Cerebellar nuclear complex (tissue), 1 donor: ENCODE results near the gene MICU1.
"Not testable (repeated sequence)": the region's sequence is repeated elsewhere in the genome, so short reads cannot be mapped to it uniquely, and the experiment has no call there.

ENCODE experiments used
- DNase-seq, 2 experiments: peaks; one replicate each; lab custom pipeline; 2025; lab: John Stamatoyannopoulos, UW

Gene MICU1

DNA sequence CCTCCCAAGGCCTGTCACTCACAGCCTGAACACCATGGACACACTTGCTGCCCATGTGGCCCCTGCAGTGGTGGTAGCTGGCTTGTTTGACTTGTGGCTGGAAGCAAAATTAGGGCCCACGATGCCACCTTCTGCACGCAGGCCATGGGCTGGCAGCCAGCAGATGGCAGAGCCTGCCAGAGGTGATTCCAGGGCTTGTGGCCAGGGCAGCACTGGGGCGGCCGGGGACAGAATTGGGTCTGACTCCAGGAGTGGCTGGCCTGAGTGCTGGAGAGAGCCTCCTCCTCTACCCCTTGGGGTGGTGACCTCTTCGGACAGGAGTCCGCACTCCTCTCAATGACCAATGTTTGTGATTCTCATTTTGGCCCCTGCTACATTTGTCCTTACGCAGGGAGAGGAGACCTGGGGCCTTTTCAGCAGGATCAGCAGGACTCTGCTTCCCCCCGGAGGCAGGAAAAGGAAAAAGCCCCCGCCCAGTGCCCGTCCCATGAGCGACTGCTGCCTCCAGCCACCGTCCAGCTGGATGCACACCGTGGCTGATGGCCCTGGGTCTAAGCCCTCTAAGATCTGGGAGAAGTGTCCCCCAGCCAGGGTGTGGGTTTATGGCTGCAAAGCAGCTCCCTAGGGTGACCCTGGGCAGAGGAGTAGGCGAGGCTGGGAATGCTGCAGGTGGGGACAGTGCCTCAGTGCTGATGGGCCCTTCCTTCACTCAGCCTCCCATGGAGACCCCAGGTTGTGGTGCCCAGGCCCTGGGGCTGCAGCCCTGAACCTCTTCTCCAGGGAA lies 297.6 kb downstream of the MICU1 start:
- DNase-seq, result no peak

DNA sequence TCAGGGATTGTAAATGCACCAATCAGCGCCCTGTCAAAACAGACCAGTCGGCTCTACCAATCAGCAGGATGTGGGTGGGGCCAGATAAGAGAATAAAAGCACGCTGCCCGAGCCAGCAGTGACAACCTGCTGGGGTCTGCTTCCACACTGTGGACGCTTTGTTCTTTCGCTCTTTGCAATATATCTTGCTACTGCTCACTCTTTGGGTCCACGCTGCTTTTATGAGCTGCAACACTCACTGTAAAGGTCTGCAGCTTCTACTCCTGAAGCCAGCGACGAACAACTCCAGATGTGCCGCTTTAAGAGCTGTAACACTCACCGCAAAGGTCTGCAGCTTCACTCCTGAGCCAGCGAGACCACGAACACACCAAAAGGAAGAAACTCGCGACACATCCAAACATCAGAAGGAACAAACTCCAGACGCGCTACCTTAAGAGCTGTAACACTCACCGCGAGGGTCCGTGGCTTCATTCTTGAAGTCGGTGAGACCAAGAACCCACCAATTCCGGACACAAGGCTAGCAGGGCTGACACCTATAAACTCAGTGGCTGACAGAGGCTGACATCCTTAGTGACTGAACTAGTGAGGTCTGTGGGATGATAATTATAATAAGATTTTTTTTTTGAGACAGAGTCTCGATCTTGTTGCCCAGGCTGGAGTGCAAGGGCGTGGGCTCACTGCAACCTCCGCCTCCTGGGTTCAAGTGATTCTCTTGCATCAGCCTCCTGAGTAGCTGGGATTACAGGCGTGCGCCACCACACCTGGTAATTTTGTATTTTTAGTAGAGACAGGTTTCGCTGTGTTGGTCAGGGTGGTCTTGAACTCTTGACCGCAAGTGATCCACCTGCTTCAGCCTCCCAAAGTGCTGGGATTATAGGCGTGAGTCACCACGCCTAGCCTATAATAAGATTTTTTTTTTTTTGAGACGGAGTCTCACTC lies 298.9 kb downstream of the MICU1 start:
- not testable (repeated sequence) for DNase-seq

DNA sequence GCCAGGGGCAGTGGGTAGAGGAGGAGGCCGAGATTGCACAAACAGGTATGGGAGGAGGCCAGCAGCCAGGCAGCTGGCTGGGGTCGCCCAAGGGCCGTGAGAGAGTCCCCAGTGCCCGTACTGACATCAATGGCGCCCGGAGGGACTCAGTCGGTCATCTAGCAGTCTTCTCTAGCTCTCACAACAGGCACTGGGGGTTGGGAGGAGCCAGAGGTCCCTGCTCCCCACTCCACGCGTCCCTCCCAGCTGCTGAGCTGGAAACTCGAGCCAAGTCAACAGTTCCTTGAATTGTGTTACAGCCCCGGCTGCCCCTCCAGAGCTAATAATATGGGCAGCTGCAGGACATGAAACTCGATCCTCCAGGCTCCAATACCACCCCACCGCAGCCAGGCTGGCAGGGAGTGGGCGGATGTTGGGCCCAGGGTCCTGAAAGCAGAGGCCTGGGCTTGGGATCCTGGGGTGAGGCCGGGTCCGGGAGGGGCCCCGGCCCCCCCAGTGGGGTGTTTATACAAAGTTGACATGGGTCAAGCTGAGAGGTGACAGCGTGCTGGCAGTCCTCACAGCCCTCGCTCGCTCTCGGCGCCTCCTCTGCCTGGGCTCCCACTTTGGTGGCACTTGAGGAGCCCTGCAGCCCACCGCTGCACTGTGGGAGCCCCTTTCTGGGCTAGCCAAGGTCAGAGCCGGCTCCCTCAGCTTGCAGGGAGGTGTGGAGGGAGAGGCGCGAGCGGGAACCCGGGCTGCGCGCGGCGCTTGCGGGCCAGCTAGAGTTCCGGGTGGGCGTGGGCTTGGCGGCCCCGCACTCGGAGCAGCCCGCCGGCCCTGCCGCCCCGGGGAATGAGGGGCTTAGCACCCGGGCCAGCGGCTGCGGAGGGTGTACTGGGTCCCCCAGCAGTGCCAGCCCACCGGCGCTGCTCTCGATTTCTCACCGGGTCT lies 300.4 kb downstream of the MICU1 start:
- DNase-seq, result not testable (repeated sequence)

DNA sequence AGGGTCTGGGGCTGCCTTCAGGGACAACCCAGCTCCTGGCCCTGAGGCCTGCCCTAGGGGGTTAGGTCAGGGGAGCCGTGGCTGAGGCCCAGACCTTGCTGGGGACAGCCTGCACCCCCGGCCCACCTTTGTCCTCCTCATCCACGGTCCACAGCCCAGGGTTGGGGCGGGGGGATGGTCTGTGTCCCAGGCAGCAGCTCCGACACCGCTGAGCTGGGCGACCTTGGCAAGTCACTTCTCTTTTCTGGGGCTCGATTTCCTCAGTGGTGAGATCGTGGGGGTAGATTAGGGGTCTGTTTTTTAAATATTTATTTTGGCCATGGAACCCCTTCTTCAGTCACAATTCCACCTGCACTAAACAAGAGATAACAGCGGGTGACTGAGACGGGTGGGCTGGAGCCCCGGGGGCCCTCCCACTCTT lies 302.1 kb downstream of the MICU1 start:
- DNase-seq, result no peak

DNA sequence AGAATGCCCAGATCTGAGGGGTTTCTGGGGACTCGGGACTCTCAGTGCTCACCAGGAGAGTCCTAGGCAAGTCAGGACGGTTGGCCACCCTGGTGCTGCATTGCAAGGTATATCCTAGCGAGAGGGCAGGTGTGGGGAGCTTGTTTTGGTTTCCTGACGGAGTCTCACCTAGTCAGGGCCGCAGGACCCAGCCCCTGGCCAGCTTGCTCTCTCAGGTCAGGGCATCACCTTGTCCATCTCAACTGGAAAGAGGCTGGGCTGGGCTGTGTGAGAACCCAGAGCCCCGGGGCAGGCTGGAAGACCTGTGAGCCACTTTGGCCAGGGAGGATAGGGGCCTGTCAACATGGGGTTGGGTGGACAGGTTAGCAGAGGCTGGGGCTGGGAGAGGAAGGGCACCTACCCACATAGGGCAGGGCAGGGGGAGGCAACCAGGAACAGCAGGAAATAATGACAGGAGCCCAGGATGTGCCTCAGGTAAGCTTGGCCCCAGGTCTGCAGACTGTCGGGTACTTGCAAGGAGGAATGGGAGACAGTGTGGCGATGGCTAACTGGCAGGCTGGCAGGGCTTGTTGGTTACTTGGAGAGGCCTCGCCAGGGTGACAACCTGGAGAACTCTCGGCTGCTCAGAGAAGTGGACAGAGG lies 302.6 kb downstream of the MICU1 start:
- no peak for DNase-seq

DNA sequence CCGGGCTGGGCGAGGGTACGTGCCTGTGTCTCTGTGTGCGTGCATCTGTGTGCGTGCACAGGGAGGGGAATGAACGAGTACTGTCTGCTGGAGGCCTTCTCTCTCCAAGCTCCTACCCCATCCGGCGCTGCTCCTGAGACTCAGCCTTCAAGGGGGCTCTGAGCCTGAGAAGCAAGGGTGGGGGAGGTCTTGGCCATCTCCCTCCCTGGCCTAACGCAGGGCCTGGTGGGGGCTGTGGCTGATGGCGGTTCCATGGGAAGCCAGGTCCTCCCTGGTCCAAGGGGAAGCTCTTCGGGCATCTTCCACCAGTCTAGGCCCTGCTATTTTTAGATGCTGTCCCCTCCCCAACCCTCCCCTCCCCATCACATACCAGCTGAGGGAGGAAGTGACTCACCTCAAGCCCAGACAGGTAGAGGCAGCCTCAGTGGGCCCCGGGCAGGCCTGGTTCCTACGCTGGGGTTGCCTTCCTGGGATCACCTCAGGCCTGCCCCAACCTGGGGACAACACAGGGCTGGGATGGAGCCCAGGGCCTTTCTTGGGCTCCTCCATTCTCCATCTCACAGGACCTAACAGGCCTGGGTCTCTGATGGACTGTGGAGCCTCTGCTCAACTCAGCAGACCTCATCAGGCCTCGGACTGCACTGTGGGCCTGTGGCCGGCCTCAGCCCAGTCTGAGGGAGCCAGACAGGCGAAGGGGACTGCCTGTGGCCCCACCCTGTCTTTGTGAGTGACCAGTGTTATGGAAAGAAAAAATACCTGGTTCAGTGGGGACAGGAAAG lies 303.4 kb downstream of the MICU1 start:
- DNase-seq, result no peak

DNA sequence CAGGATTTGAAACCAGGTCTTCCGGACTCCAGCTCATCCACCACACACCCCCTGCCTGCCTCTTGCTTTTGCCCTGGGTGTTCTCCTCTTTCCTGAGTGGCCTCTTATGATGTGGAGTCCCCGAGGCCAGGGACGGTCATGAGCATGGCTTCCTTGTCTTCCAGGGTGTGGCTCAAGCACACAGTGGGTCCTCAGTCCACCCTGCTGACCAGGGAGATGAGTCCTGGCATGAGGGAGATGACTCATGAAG lies 303.9 kb downstream of the MICU1 start:
- no peak for DNase-seq

DNA sequence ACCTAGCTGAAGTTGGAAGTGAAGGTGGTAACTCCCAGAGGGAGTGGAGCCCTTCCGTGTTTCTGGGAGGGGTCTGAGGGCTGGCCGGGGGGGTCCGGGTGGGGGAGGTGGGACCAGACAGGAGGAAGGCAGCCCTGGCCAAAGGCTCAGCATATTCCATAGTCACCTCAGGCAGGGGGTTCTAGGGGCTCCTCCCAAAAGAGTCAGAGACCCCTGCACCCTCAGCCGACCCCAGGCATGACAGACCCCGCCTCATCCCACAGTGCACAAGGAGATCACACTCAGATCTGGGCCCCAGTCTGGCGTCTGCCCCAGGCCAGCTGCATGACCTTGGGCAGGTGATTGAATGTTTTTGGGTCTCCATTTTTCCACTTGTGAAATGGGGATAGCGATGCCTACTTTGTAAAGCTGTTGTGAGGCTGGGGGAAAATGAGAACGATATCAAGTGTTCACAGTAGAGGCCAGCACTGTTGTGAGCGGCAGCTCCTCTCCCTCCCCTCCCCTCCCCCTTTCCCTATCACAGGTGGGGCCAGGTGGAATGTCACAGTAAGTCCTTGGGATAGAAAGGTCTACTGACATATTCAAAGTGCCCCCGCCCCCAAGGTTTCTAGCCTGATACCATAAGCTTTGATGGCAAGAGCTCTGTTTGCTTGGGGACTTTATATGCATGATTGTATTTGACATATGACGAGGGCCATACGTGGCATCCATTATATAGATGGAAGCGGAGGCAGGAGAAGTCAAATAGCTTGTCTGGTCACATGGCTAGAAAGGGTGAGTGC lies 304.4 kb downstream of the MICU1 start:
- DNase-seq, result no peak

DNA sequence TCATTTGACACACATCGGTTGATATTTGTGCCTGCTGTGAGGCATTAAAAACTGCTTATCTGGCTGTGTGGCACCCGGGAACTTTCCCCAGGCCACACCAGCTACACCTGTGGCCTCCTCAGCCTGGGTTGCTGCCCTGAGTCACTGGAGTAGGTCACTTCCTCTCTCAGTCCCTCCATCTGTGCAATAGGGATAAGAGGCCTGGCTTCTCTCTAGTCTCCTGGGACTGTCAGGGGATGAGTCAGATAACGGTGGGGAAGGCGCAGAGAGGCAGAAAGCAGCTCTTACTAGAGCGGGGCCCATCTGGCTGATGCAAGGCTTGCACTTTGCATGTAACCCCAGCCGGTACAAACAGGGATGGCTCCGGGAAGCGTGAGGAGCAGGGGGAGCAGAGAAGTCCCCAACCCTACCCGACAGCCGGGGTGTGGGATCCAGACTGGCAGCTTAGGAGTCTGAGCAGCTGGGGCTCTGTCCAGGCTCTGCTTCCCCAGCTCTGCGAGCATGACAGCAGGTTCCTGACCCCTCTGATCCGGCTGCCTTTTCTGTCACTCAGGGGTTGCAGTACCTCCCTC lies 305.1 kb downstream of the MICU1 start:
- no peak for DNase-seq

DNA sequence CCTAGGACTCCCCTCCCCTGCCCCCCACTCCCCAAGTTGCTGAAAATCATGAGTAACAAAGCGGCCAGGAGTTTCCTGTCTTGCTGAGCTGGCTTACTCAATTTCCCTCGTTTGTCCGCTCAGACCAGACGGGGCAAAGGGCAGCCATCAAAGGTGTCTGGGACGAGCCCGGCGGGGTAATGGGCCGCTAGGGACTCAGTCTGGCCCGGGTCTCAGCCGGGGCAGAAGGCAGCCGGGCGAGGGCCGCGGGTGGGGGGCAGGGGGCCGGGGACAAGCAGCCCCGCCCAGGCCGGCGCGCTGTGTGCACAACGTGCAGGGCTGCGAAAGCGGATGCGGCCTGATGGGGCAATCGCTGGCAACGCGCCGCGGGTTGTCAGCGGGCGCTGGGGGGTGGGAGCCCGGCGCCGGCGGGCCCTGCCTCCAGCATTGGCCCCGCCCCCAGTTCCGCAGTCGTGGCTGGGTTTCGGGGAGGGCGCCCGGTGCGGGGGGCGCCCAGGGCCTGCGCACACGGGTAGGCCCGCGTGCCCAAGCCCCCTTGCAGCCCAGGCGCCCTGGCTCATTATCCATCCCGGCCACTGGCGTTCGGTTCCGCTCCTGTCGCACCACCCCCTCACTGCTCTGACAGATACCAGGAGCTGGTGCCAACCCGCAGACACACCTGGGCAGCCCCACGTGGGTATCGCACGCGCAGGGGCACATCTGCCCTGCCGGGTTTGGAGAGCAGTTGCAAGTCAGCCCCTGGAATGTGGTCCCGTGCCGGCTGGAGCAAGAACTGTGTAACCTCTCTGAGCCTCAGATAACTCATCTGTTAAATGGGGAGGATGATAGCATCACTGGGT lies 306.2 kb downstream of the MICU1 start:
- DNase-seq, result no peak

DNA sequence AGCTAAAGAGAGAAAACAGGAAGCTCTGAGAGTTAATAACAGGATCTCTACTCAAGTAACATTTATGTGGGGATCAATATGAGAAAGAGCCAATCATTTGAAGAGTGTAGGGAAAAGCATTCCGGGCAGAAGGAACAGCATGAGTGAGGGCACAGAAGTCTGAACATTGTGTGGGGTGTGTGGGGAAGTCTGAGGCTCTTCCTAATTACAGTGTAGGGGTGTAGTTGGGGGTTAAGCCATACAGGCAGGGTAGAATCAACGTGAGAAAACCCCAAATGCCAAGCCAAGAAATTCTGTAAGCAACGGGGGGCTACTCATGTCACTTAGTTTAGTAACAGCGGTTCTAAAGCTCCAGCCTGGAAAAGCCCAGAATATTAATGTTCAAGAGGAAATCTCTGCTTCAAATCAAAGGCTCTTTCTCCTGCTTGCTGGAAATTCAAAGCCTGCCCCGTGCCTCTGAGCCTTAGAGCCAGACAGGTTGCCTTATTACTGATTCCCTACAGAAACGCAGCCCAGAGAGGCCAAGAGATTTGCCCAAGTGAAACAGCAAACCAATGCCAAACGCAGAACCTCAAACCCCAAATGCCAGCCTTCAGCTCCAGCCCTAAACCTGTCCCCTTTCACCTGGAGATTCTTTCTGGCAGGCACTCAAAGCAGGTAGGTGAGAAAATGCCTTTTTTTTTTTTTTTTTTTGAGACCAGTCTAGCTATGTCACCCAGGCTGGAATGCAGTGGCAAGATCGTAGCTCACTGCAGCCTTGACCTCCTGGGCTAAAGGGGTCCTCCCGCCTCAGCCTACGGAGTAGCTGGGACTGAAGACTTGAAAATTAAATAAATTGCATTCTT lies 307.2 kb downstream of the MICU1 start:
- DNase-seq, result no peak
